ENCODE measurements around the gene MAP3K4.

GRCh38 chr6:161153725-161154124 lies 162.2 kb downstream of the MAP3K4 start:
- TF ChIP-seq CTCF (IDR thresholded peaks at IDR 0.05) (no peak), POLR2AphosphoS5 (IDR thresholded peaks at IDR 0.05) (no peak)

All from stomach (tissue), 4 donors.